B cell (primary cell): Measurements from ENCODE around the gene EXOC6B. TPM values are rescaled to one million over a fixed set of nuclear protein-coding genes. Genes with fewer than 3 reads are reported as not detected.

ENCODE experiments used
- ATAC-seq: fragments of 200-7000 bp; cut with Tn5 transposase; one replicate; pipeline ENCODE4 v1.10.0; 2021; ENCODE audit warnings: low read depth, mild to moderate bottlenecking, moderate number of reproducible peaks, moderate library complexity
- CTCF ChIA-PET: fragments of 350-600 bp; sonication (Branson Sonifier 250); formaldehyde crosslinking; loops from one replicate; lab custom pipeline; 2021; ENCODE audit warnings: antibody characterized with exemption, inconsistent platforms; lab: Charles Lee
- POLR2A ChIA-PET: fragments of 350-600 bp; sonication (Branson Sonifier 250); formaldehyde crosslinking; loops from one replicate; lab custom pipeline; 2021; ENCODE audit warnings: antibody characterized with exemption; lab: Charles Lee
- DNase-seq: peaks from one replicate; pipeline ENCODE4 v3.0.0; 2013
- H2AFZ ChIP-seq: 2 replicates; pipeline ENCODE4 v1.6.1; 2012; ENCODE audit warnings: mild to moderate bottlenecking, low read depth, low read length; ENCODE audit not compliant: insufficient read depth, poor library complexity, severe bottlenecking
- H3K27ac ChIP-seq, 2 donors: 1 replicate in 1 of 2; 2 replicates in 1 of 2; pipeline ENCODE4 v1.5.1; 2012 to 2013; ENCODE audit warnings: low read length in 2 of 2, mild to moderate bottlenecking in 2 of 2, moderate library complexity in 1 of 2
- H3K27me3 ChIP-seq, 4 experiments: fragments of 200-600 bp in 1 of 4; sonication (generic) in 1 of 4; replicated peaks in 1 of 4; 1 replicate in 2 of 4; 2 replicates in 2 of 4; pipeline versions ENCODE4 v1.6.1 to v1.7.0; 2013 to 2016; ENCODE audit warnings: low read length in 3 of 4, mild to moderate bottlenecking in 2 of 4, mixed read lengths in 1 of 4, moderate library complexity in 1 of 4; ENCODE audit not compliant: insufficient read depth in 4 of 4, control insufficient read depth in 3 of 4; ENCODE audit errors: control extremely low read depth in 1 of 4
- H3K36me3 ChIP-seq, 2 experiments: replicated peaks in 1 of 2; 1 replicate in 1 of 2; 2 replicates in 1 of 2; pipeline versions ENCODE4 v1.6.1 to v1.7.1; 2013; ENCODE audit warnings: low read length in 1 of 2; ENCODE audit not compliant: insufficient read depth in 2 of 2, control insufficient read depth in 1 of 2; ENCODE audit errors: control extremely low read depth in 1 of 2, extremely low read depth in 1 of 2
- H3K4me1 ChIP-seq, 2 donors: fragments of 200-600 bp in 1 of 2; sonication (generic) in 1 of 2; 1 replicate in 1 of 2; 2 replicates in 1 of 2; pipeline versions ENCODE4 v1.5.1 to v1.6.1; 2013 to 2017; ENCODE audit warnings: low read length in 2 of 2; ENCODE audit not compliant: control insufficient read depth in 2 of 2, insufficient read depth in 2 of 2
- H3K4me2 ChIP-seq: replicated peaks from 2 replicates; pipeline ENCODE3; 2012; ENCODE audit warnings: mild to moderate bottlenecking, low read depth, low read length; ENCODE audit not compliant: poor library complexity, severe bottlenecking
- H3K4me3 ChIP-seq, 5 experiments: fragments of 200-600 bp in 1 of 5; sonication (generic) in 1 of 5; 1 replicate in 3 of 5; 2 replicates in 2 of 5; pipeline versions ENCODE4 v1.5.1 to v1.7.0; 2011 to 2016; ENCODE audit warnings: low read length in 4 of 5, mild to moderate bottlenecking in 4 of 5, low read depth in 2 of 5, control low read depth in 1 of 5, moderate library complexity in 1 of 5; ENCODE audit not compliant: insufficient read depth in 1 of 5; ENCODE audit errors: control extremely low read depth in 1 of 5, extremely low read depth in 1 of 5
- H3K79me2 ChIP-seq: fragments of 200-600 bp; sonication (generic); one replicate; pipeline ENCODE4 v1.6.0; 2016; ENCODE audit warnings: low read length; ENCODE audit not compliant: control insufficient read depth, insufficient read depth
- H3K9ac ChIP-seq: fragments of 200-600 bp; sonication (generic); 2 replicates; pipeline ENCODE4 v1.6.1; 2017; ENCODE audit warnings: mild to moderate bottlenecking, low read length, moderate library complexity
- H3K9me3 ChIP-seq, 3 donors: one replicate each; pipeline versions ENCODE4 v1.6.1 to v1.7.1; 2013; ENCODE audit warnings: low read length in 2 of 3; ENCODE audit not compliant: control insufficient read depth in 2 of 3, insufficient read depth in 1 of 3; ENCODE audit errors: control extremely low read depth in 1 of 3
- H4K20me1 ChIP-seq: 2 replicates; pipeline ENCODE4 v1.6.0; 2012; ENCODE audit warnings: mild to moderate bottlenecking, low read length; ENCODE audit not compliant: insufficient read depth, control insufficient read depth, poor library complexity, severe bottlenecking
- H3K27ac Mint-ChIP-seq: one replicate; pipeline ENCODE4 v1.8.0; 2021; ENCODE audit warnings: mixed read lengths
- H3K27me3 Mint-ChIP-seq: one replicate; pipeline ENCODE4 v1.8.0; 2021; ENCODE audit warnings: mixed read lengths
- H3K4me1 Mint-ChIP-seq: one replicate; pipeline ENCODE4 v1.8.0; 2021; ENCODE audit warnings: mixed read lengths
- H3K4me3 Mint-ChIP-seq: one replicate; pipeline ENCODE4 v1.8.0; 2021; ENCODE audit warnings: mixed read lengths
- H3K9me3 Mint-ChIP-seq: one replicate; pipeline ENCODE4 v1.8.0; 2022; ENCODE audit warnings: mixed read lengths; ENCODE audit not compliant: insufficient read depth
- CTCF ChIP-seq: fragments of 200-600 bp; IDR thresholded peaks from one replicate; pipeline ENCODE4 v1.8.0; 2022; ENCODE audit warnings: antibody characterized with exemption, mild to moderate bottlenecking
- EZH2 ChIP-seq: IDR thresholded peaks from 2 replicates; pipeline ENCODE4 v1.6.1; 2012; ENCODE audit warnings: borderline replicate concordance, low read depth, mild to moderate bottlenecking, moderate library complexity, low read length; ENCODE audit not compliant: insufficient read depth, poor library complexity, severe bottlenecking
- WGBS: methylation state at CpG from one replicate; pipeline ENCODE4 v1.1.5; 2013; ENCODE audit warnings: missing lambda C conversion rate; ENCODE audit not compliant: insufficient coverage; 5-methylcytosine and 5-hydroxymethylcytosine counted together
- intact Hi-C: fragments of 100-400 bp; cut with micrococcal nuclease; formaldehyde crosslinking; loops from one replicate; pipeline ENCODE4 v1.10.0; 2022
- polyA plus RNA-seq: library from polyadenylated mRNA; depleted of rRNA; stranded (reverse); fragments of >200 nt; gene quantifications from 2 replicates; pipeline ENCODE4 v1.2.3, GENCODE V29; 2012
- total RNA-seq, 2 donors: library from RNA; stranded (reverse); fragments of 120-200 nt in 1 of 2; gene quantifications; 1 replicate in 1 of 2; 2 replicates in 1 of 2; pipeline versions ENCODE4 v1.2.3 to v1.2.4, GENCODE V29; 2013 to 2022

The EXOC6B gene
- total and polyA plus RNA-seq, 2 donors (not counting 1 experiment from before 2014, with no cell fraction given), result 4.8 to 22.6 TPM

- Mint-ChIP-seq H3K27me3 (no peaks in the 10 kb centered on the region), H3K4me1 (no peaks in the 10 kb centered on the region), H3K4me3 (no peak overlapping the region), H3K9me3 (peaks cover 13% of the 10 kb centered on the region), H3K27ac (no peak overlapping the region)
- CTCF ChIA-PET, result no interaction called here
- Histone ChIP-seq H3K4me3 (no peak overlapping the region), H3K4me2 (no peak overlapping the region), H3K27ac (no peak overlapping the region), H4K20me1 (no peaks in the 10 kb centered on the region), H3K79me2 (no peaks in the 10 kb centered on the region), H3K27me3 (no peaks in the 10 kb centered on the region), H3K9me3 (peaks cover 0 to 17% (median 13%) of the 10 kb centered on the region in 3 donors), H2AFZ (no peak overlapping the region), H3K4me1 (no peaks in the 10 kb centered on the region), H3K9ac (no peak overlapping the region), H3K36me3 (no peaks in the 10 kb centered on the region)
- ATAC-seq (no peak), DNase-seq (no peak)
- TF ChIP-seq EZH2, result no peak
- no peak for TF ChIP-seq CTCF
- POLR2A ChIA-PET, result no interaction called here
- WGBS, result no CpG with 5 or more reads among the region's 2 CpGs
- intact Hi-C loops, result no loop called here
Measured at GRCh38 chr2:72389447-72389846, 436.4 kb downstream of the EXOC6B start.

DNA sequence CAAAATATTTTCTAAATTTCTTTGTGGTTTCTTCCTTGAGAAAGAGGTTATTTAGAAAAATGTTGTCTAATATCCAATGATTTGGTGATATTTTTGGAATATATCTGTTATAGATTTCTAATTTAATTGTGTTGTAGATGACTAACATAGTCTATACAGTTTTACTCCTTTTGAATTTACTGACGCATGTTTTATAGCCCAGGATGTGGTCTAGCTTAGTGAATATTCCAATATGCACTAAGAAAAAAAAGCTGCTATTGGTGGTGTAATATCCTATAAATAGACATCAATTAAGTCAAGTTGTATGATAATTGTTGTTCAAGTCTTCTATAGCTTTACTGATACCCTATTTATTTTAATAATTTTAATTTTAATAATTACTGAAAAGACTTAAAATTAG lies 437.6 kb downstream of the EXOC6B start:
- Mint-ChIP-seq H3K4me3 (no peak overlapping the region), H3K9me3 (peaks cover 13% of the 10 kb centered on the region), H3K4me1 (no peaks in the 10 kb centered on the region), H3K27ac (no peak overlapping the region), H3K27me3 (no peaks in the 10 kb centered on the region)
- Histone ChIP-seq H3K9me3 (peaks cover 0 to 16% (median 13%) of the 10 kb centered on the region in 3 donors), H3K36me3 (no peaks in the 10 kb centered on the region), H3K4me3 (no peak overlapping the region), H3K79me2 (no peaks in the 10 kb centered on the region), H3K27me3 (no peaks in the 10 kb centered on the region), H4K20me1 (no peaks in the 10 kb centered on the region), H3K9ac (no peak overlapping the region), H3K4me2 (no peak overlapping the region), H3K27ac (no peak overlapping the region), H3K4me1 (no peaks in the 10 kb centered on the region), H2AFZ (no peak overlapping the region)
- no peak for DNase-seq
- intact Hi-C loops, result no loop called here
- POLR2A ChIA-PET, result no interaction called here
- ATAC-seq, result no peak
- TF ChIP-seq EZH2, result no peak
- TF ChIP-seq CTCF, result no peak
- CTCF ChIA-PET, result no interaction called here
- no CpG with 5 or more reads among the region's 1 CpG for WGBS
